HG03196 (cell line): Measurements from ENCODE around the gene VAT1L.

ENCODE experiments used
- ATAC-seq: cut with Tn5 transposase; IDR thresholded peaks from one replicate; pipeline ENCODE4 v1.9.1; 2021; ENCODE audit not compliant: unreplicated experiment

Gene VAT1L

GRCh38 chr16:77833921-77834634 is 45.7 kb downstream of the VAT1L start:
- no peak for ATAC-seq

DNA sequence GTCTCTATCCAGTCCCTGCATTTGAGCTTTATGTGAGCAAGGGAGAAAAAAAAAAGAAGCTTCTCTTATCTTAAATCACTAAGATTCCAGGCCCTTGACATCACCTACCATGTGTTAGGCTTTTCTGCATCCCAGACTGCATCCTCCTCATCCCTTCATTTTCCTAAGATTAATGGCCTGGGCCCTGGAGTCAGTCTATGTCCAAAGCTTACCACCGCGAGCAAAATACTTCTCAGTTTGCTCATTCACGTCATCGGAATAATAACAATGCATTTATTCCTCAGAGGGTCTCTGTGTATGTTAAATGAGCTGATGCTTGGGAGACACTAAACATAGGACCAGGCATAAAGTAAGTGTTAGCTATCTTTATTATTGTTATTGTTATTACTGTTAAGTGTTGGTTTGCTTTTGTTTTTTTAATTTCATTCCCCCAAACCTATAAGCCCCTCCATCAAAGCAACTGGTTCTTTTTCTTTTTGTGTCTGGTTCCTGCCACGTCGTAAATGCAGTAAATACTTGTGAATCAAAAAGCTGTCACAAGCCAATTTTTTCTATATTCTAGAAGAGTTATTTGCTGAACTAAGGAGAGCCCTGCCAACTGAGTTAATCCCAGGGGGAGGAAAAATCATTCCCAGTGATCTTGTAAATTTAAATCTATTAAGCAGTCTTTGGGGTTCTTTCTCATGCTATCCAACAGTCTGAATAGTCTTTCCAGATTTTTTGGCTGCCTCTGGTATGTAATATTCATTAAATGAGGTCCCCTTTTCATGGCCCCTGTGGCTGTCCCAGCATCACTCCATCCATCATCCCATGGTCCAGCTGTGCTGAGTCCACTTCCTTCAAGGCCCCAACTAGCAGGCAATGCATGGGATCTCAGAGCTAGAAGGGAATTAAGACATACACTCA is 46.5 kb downstream of the VAT1L start:
- no peak for ATAC-seq

DNA sequence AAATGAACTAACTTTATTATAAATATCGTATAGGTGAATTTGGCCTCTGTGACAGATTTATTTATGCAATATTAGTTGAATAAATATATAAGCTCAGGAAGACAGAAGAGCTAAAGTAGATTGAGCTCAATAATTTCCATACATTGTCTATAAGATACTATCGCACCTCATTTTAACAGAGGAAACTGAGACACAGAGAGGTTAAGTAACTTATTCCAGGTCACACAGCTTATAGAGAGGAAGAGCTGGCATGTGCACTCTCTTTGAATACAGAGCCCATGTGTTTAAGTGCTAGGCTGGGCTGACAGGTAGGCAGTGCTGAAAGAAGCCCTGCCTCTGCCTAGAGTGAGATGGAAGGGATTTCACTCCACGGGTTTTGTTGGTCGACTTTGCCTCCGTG is 48.4 kb downstream of the VAT1L start:
- ATAC-seq: no peak

- ATAC-seq: no peak
Measured at GRCh38 chr16:77838597-77839255, 50.4 kb downstream of the VAT1L start.

DNA sequence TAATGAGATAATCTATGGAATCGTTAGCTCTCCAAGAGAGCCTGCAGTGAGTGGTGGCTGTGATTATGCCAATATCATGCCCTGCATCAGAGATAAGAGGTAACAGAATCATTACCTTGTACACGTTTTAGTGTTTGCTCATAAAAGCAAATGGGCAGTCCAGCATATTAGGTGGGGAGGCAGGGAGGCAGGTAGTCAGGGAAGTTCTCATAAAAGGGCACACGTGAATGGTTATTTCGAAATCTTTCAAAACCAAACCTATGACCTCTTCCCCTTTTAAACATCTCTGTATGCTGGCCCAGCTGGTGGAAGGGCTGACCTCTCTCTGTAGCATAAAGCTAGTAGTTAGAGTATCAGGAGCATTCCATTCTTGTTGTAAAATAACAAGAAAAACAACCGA is 51.7 kb downstream of the VAT1L start:
- no peak for ATAC-seq

DNA sequence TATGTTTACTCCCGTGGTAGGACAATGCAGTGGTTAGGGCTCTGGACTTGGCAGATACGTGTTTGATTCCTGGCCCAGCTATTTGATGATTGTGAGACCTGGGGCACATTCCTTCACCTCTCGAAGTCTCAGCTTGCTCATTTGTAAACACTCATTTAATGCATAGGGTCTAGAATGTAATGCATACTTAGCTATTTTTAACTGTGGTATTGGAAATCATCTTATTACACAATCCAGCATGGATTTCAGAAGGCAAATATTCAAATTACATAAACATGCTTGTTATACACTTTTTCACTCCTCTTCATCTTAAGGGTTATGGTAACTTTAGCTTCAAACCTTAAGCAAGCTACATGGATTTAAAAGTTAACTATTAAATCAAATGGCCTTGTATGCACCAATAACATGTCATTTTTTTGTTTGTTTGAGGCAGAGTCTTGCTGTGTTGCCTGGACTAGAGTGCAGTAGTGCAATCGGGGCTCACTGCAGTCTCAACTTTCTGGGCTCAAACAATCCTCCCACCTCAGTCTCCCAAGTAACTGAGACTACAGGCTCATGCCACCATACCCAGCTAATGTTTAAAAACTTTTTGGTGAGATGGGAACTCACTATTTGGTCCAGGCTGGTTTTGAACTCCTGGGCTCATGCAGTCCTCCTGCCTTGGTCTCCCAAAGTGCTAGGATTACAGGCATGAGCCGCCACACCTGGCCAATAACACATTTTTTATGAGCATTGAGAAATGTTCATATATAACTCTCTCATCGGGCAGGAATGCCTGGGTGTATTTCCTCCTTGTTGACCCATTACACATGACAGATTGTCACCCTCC is 52.5 kb downstream of the VAT1L start:
- no peak for ATAC-seq

DNA sequence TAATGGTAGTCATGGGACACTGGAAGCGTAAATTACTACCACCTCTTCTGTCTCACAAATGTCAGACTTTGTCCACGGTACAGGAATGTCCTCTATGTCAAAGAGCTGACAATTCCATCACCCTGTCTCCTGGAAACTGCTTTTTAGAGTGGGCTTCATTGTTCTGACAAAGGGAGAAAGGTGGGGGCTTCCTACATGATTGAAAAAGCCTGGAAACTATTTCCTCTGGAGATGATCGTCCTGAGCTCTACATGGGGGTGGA is 53.1 kb downstream of the VAT1L start:
- ATAC-seq: no peak

DNA sequence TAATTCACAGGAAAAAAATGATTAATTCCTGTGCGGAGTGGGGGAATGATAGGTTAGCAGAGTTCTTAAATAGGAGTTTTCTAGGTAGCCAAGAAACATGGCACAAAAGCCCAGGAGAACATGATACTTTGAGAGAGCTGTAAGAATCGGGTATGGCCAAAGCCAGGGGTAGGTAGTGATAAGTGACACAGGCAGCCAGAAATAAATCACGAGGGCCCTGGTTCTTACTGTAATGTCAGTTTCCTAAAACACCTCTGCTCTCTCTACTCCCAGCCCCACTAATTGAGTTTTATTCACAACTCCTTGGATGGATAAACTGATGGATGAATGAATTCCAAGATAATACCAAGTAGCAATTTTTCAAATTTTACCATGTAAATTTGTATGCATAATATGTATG is 54.1 kb downstream of the VAT1L start:
- ATAC-seq: no peak

GRCh38 chr16:77843405-77843804 is 55.0 kb downstream of the VAT1L start:
- ATAC-seq: no peak

DNA sequence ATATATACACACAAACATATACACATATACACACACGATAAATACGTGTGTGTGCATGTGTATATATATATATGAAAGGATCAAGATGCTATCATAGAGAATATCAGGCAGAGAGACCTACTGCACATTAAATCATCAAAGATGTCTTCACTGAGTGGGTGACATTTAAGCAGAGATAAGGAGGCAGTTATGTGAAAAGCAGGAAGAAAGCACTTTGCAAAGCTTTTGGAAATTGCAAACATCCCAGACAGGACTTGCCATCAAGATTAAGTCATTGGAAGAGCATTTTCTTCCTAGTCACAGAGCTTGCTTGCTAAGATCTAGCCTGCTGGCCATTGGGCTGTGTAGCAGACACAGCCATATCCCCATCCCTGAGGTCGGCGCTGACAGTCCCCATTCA is 56.4 kb downstream of the VAT1L start:
- ATAC-seq: no peak

DNA sequence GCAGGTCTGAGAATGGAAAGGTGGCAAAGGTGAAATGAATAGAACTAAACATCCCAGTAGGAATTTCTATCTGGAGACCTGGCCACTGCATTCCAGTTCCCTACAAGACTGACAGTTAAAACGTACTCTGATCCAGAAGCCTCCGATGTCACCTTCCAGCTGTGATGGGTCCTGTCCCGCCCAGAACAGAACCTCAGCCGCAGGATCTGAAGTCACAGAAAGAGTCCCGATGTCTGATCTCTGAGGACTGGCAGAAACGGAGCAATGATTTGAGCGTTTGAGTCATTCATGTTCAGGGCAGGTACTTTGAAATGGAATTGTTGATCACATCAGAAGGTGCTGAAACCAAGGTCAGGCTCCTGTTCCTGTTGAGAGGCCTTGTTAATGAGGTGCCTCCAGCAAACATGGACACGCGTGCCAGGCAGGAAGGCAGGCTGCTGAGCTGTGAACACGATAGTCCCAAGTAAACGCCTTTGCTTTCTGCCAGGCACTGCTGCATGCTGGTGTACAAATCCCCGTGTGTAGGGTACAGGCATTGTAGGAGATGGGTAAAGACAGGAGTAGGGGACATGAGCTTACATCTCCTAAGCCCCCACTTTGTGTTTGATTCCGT is 61.4 kb downstream of the VAT1L start:
- ATAC-seq: no peak

GRCh38 chr16:77850636-77851333 is 62.4 kb downstream of the VAT1L start:
- no peak for ATAC-seq

GRCh38 chr16:77853161-77853560 is 64.8 kb downstream of the VAT1L start:
- no peak for ATAC-seq

- no peak for ATAC-seq
Measured at GRCh38 chr16:77856438-77857160, 68.2 kb downstream of the VAT1L start.

DNA sequence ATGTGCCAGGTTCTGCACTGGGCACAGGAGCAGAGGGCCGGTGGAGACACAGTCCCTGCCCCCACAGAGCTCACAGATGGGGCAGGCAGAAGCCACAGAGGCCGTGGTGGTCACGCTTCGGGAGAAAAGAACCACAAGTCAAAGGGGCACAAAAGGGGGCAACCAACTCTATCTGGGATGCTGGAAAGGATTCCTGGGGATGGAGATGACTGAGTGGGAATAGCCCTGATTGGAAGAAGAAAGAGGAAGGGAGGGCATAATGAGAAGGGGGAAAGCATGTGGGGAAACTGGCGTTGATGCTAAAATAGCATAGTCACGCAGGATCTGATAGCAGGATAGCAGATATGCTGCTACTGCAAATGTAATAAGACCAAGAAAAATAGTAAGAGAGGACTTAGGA is 69.7 kb downstream of the VAT1L start:
- no peak for ATAC-seq

GRCh38 chr16:77859493-77860232 is 71.3 kb downstream of the VAT1L start:
- no peak for ATAC-seq

DNA sequence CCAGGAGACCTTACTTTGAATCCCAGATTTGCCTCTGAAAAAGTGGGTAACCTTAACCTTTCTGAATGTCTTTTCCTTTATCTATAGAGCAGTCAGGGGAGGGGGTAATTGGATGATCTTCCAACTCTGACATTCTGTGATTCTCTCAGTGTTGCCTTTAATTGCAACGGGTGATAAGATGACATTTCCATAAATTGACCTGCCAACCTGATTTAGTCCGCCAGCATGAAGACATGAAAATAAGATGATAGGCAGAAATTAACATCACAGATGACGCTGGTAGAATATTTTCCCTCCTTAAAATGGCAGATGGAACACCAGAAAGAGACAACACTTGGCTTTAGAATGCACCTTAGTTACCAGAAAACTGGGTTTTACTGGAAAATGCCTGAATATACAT is 72.6 kb downstream of the VAT1L start:
- no peak for ATAC-seq

DNA sequence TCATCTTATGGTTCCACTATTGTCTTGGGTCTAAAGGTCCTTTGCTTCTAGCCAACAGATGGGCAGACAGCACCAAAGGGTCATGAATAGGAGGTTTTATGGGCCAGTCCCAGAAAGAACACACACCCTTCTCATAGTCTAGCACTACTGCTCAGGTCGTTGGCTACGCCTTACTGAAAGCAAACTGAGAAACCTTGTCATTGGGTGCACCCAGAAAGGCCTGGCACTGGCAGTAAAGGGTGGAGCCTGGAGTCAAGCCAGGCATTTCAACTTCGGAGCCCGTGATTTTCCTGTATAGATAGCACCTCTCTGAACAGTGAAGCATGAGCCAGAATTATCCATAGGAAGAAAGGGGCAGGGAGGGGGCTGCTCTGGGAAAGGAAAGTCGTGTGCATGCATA is 74.9 kb downstream of the VAT1L start:
- ATAC-seq: no peak

DNA sequence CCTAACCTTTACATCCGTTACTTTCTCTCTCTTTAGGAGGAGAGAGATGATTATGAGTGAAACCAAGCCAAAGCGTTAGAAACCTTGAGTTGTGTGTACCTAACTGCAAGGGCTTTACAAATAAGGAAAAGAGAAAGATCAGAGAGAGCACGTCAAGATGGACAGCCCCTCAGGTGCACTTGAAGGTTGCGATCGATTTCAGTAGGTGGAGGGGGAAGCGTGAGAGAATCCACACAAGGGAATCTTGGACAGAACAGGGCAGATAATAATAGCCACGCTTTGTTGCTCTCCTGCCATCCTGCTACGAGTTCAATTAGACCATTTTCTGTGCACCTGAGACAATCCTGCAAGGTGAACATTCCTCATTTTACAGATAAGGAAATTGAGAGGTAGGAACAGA is 78.4 kb downstream of the VAT1L start:
- no peak for ATAC-seq
